H1 (cell line): ENCODE data around the gene GHRH. TPM values are rescaled to one million over a fixed set of nuclear protein-coding genes. Genes with fewer than 3 reads are reported as not detected.

Source experiments
- CTCF ChIA-PET: fragments of 300-600 bp; sonication (Branson Sonifier 250); formaldehyde crosslinking; loops from one replicate; lab custom pipeline; 2021; ENCODE audit not compliant: partially characterized antibody; lab: Charles Lee
- POLR2A ChIA-PET: fragments of 300-600 bp; sonication (Branson Sonifier 250); formaldehyde crosslinking; loops from one replicate; lab custom pipeline; 2021; ENCODE audit warnings: inconsistent platforms; ENCODE audit not compliant: partially characterized antibody; lab: Charles Lee
- DNase-seq, 2 experiments: peaks; one replicate each; pipeline versions ENCODE4 v3.0.0 to v3.0.0-alpha.2; 2010 to 2022; ENCODE audit warnings: low spot score in 2 of 2, low read depth in 1 of 2, mixed read lengths in 1 of 2
- FAIRE-seq: peaks from 2 replicates; lab custom pipeline; 2011; peaks lifted over from hg19 to GRCh38; lab: Jason Lieb, UNC
- H2AFZ ChIP-seq: 2 replicates; pipeline ENCODE4 v1.8.1; 2012; ENCODE audit warnings: low read length, inconsistent platforms
- H2AK5ac ChIP-seq: 2 replicates; pipeline ENCODE4 v1.6.1; 2013; ENCODE audit warnings: low read depth, low read length
- H2BK120ac ChIP-seq: replicated peaks from 2 replicates; pipeline ENCODE3; 2013; ENCODE audit warnings: low read depth, low read length, inconsistent platforms
- H2BK12ac ChIP-seq: 2 replicates; pipeline ENCODE4 v1.6.1; 2013; ENCODE audit warnings: low read depth, low read length
- H2BK15ac ChIP-seq: 2 replicates; pipeline ENCODE4 v1.6.1; 2013; ENCODE audit warnings: low read length
- H2BK20ac ChIP-seq: 2 replicates; pipeline ENCODE4 v1.6.1; 2013; ENCODE audit warnings: low read length
- H2BK5ac ChIP-seq: 2 replicates; pipeline ENCODE4 v1.6.1; 2013; ENCODE audit warnings: low read depth, low read length
- H3K14ac ChIP-seq: 2 replicates; pipeline ENCODE4 v1.6.1; 2013; ENCODE audit warnings: inconsistent platforms; ENCODE audit not compliant: insufficient read length
- H3K18ac ChIP-seq: 2 replicates; pipeline ENCODE4 v1.6.1; 2013; ENCODE audit warnings: low read length; ENCODE audit errors: extremely low read depth
- H3K23ac ChIP-seq: 2 replicates; pipeline ENCODE4 v1.6.1; 2013; ENCODE audit warnings: inconsistent platforms; ENCODE audit not compliant: insufficient read length
- H3K23me2 ChIP-seq: 2 replicates; pipeline ENCODE4 v1.6.1; 2013; ENCODE audit warnings: low read depth, low read length
- H3K27ac ChIP-seq: 2 replicates; pipeline ENCODE4 v1.6.1; 2011; ENCODE audit warnings: low read depth, low read length, inconsistent platforms
- H3K27me3 ChIP-seq, 4 experiments: replicated peaks in 1 of 4; 1 replicate in 1 of 4; 2 replicates in 3 of 4; pipeline versions ENCODE4 v1.6.1 to v1.8.1; 2011 to 2013; ENCODE audit warnings: low read length in 3 of 4, mild to moderate bottlenecking in 3 of 4, inconsistent platforms in 2 of 4, mixed read lengths in 2 of 4, moderate library complexity in 1 of 4; ENCODE audit not compliant: control insufficient read depth in 3 of 4, insufficient read depth in 3 of 4; ENCODE audit errors: extremely low read depth in 1 of 4
- H3K36me3 ChIP-seq, 4 experiments: 2 replicates each; pipeline versions ENCODE4 v1.6.1 to v1.8.1; 2011 to 2013; ENCODE audit warnings: mild to moderate bottlenecking in 4 of 4, low read length in 3 of 4, moderate library complexity in 2 of 4, control low read depth in 1 of 4, inconsistent platforms in 1 of 4; ENCODE audit not compliant: insufficient read depth in 4 of 4, control insufficient read depth in 2 of 4
- H3K4ac ChIP-seq: replicated peaks from 2 replicates; pipeline ENCODE3; 2013; ENCODE audit warnings: low read length, low read depth, mixed read lengths, inconsistent platforms; ENCODE audit not compliant: insufficient read length
- H3K4me1 ChIP-seq, 4 experiments: replicated peaks in 1 of 4; 1 replicate in 1 of 4; 2 replicates in 3 of 4; pipeline versions ENCODE4 v1.6.1 to v1.8.1; 2011 to 2013; ENCODE audit warnings: low read length in 3 of 4, inconsistent platforms in 2 of 4, mixed read lengths in 1 of 4; ENCODE audit not compliant: insufficient read depth in 4 of 4, control insufficient read depth in 3 of 4
- H3K4me2 ChIP-seq, 2 experiments: 2 replicates each; pipeline versions ENCODE4 v1.6.1 to v1.8.1; 2011 to 2013; ENCODE audit warnings: low read depth in 2 of 2, low read length in 2 of 2, control low read depth in 1 of 2, inconsistent platforms in 1 of 2, mild to moderate bottlenecking in 1 of 2; ENCODE audit not compliant: insufficient read depth in 1 of 2
- H3K4me3 ChIP-seq, 4 experiments: fragments of 200-600, 300-600 bp in 1 of 4; sonication (generic), shearing (Covaris generic), sonication (Bioruptor Twin) in 1 of 4; 2 replicates each; pipeline versions ENCODE4 v1.5.1 to v1.8.1; 2011 to 2016; ENCODE audit warnings: low read length in 4 of 4, low read depth in 3 of 4, control low read depth in 2 of 4, inconsistent platforms in 2 of 4, mild to moderate bottlenecking in 2 of 4, mixed read lengths in 1 of 4, moderate library complexity in 1 of 4; ENCODE audit not compliant: insufficient read depth in 2 of 4; ENCODE audit errors: extremely low read depth in 1 of 4
- H3K56ac ChIP-seq: replicated peaks from 2 replicates; pipeline ENCODE3; 2013; ENCODE audit warnings: low read depth, mild to moderate bottlenecking, mixed read lengths, low read length, inconsistent platforms; ENCODE audit not compliant: insufficient read length
- H3K79me1 ChIP-seq: 2 replicates; pipeline ENCODE4 v1.6.1; 2013; ENCODE audit warnings: low read depth, low read length, control low read depth
- H3K79me2 ChIP-seq, 2 experiments: 2 replicates each; pipeline versions ENCODE4 v1.6.1 to v1.8.1; 2012 to 2013; ENCODE audit warnings: low read length in 2 of 2, mild to moderate bottlenecking in 2 of 2, inconsistent platforms in 1 of 2; ENCODE audit not compliant: insufficient read depth in 2 of 2, control insufficient read depth in 1 of 2
- H3K9ac ChIP-seq, 4 experiments: replicated peaks in 1 of 4; 1 replicate in 1 of 4; 2 replicates in 3 of 4; pipeline versions ENCODE4 v1.6.1 to v1.8.1; 2011 to 2013; ENCODE audit warnings: low read depth in 3 of 4, low read length in 3 of 4, control low read depth in 2 of 4, mild to moderate bottlenecking in 2 of 4, moderate library complexity in 2 of 4, inconsistent platforms in 1 of 4; ENCODE audit errors: extremely low read depth in 1 of 4
- H3K9me3 ChIP-seq, 2 experiments: 2 replicates each; pipeline versions ENCODE4 v1.6.1 to v1.8.1; 2012 to 2013; ENCODE audit warnings: mild to moderate bottlenecking in 2 of 2, moderate library complexity in 2 of 2, control low read depth in 1 of 2, inconsistent platforms in 1 of 2, low read depth in 1 of 2, low read length in 1 of 2, mixed read lengths in 1 of 2; ENCODE audit not compliant: insufficient read depth in 2 of 2
- H4K20me1 ChIP-seq, 2 experiments: replicated peaks in 1 of 2; 2 replicates each; pipeline versions ENCODE3 to v1.8.1; 2011 to 2013; ENCODE audit warnings: inconsistent platforms in 2 of 2, low read length in 2 of 2, mild to moderate bottlenecking in 1 of 2; ENCODE audit not compliant: insufficient read depth in 2 of 2, control insufficient read depth in 1 of 2
- H4K5ac ChIP-seq: 2 replicates; pipeline ENCODE4 v1.6.1; 2013; ENCODE audit warnings: low read length, low read depth, mixed read lengths, inconsistent platforms; ENCODE audit not compliant: insufficient read length
- H4K8ac ChIP-seq: 2 replicates; pipeline ENCODE4 v1.8.0; 2013; ENCODE audit warnings: mild to moderate bottlenecking, moderate library complexity, low read length, inconsistent platforms; ENCODE audit not compliant: insufficient read depth; ENCODE audit errors: extremely low read depth
- H4K91ac ChIP-seq: replicated peaks from 2 replicates; pipeline ENCODE3; 2013; ENCODE audit warnings: low read length, mixed read lengths, inconsistent platforms; ENCODE audit not compliant: insufficient read length
- CBX5 ChIP-seq: fragments of 300-800, 300-1000 bp; sonication (generic); IDR thresholded peaks from 2 replicates; pipeline ENCODE4 v1.7.1; 2016; ENCODE audit warnings: antibody characterized with exemption, low read length, low read depth
- CHD1 ChIP-seq: IDR thresholded peaks from 2 replicates; pipeline ENCODE4 v1.6.1; 2012; ENCODE audit warnings: low read depth, low read length, improper control_type of control experiment
- CTBP2 ChIP-seq: IDR thresholded peaks from 2 replicates; pipeline ENCODE4 v1.7.0; 2011; ENCODE audit warnings: borderline replicate concordance, mild to moderate bottlenecking, moderate library complexity, mixed read lengths, low read length; ENCODE audit not compliant: insufficient read depth, insufficient read length
- TEAD4 ChIP-seq: IDR thresholded peaks from 2 replicates; pipeline ENCODE4 v1.6.1; 2012; ENCODE audit warnings: low read depth, low read length, inconsistent platforms, mixed read lengths
- ZNF274 ChIP-seq: IDR thresholded peaks from 2 replicates; pipeline ENCODE4 v1.7.0; 2012; ENCODE audit warnings: low read length, borderline replicate concordance; ENCODE audit errors: extremely low read depth
- WGBS, 2 experiments: shearing (Covaris generic) in 1 of 2; methylation state at CpG; one replicate each; pipeline versions ENCODE4 v1.1.6 to v1.1.7; 2013 to 2015; ENCODE audit warnings: low lambda C conversion rate in 2 of 2, mixed read lengths in 2 of 2, inconsistent platforms in 1 of 2, low coverage in 1 of 2, missing lambda C conversion rate in 1 of 2; ENCODE audit not compliant: insufficient replicate concordance in 2 of 2, insufficient coverage in 1 of 2, insufficient read length in 1 of 2; ENCODE audit errors: extremely low coverage in 1 of 2, missing lambda C conversion rate in 1 of 2; 5-methylcytosine and 5-hydroxymethylcytosine counted together
- polyA plus RNA-seq, 7 experiments: library from polyadenylated mRNA; depleted of rRNA in 3 of 7; stranded (reverse) in 5 of 7; unstranded in 2 of 7; fragments of >200 nt in 5 of 7; fragments of 200-250 nt in 2 of 7; gene quantifications; 1 replicate in 5 of 7; 2 replicates in 1 of 7; 4 replicates in 1 of 7; pipeline versions ENCODE4 v1.2.1 to v1.2.3, GENCODE V29; 2011 to 2013; ENCODE audit warnings: missing spikeins in 2 of 7, mixed read lengths in 2 of 7
- total RNA-seq: library from RNA; stranded (reverse); fragmentation: NEBNext Ultra II Directional; extraction: Animal tissue kit (Norgen Biotek cat#: 25700); gene quantifications from 2 replicates; pipeline ENCODE4 v1.2.1, GENCODE V29; 2021

GHRH gene
- total and polyA plus RNA-seq, 2 of the 8 experiments (the other 6 are each of a cell fraction or from before 2014, with no cell fraction given) = not detected

GRCh38 chr20:37279820-37280219, 18.2 kb upstream of the GHRH start:
- Histone ChIP-seq H3K27me3 (no peaks in the 10 kb centered on the region), H4K20me1 (no peaks in the 10 kb centered on the region), H3K4me2 (no peak overlapping the region), H2BK120ac (no peak overlapping the region), H3K23ac (no peak overlapping the region), H2AFZ (peak overlapping the region; percentile 57; the same call in 1 of the 2 replicates), H3K4ac (no peak overlapping the region), H3K9me3 (no peaks in the 10 kb centered on the region), H3K27ac (no peak overlapping the region), H3K4me3 (no peak overlapping the region), H4K91ac (no peak overlapping the region), H3K56ac (no peak overlapping the region)
- CTCF ChIA-PET = interaction anchor here (0.5 to 8.2 kb wide), 15 partner anchors 10 to 270 kb away, joined by 3 to 91 read pairs (median 4); partner anchors contain the start of gene MANBAL
- TF ChIP-seq CBX5 = no peak
- no peak for TF ChIP-seq TEAD4
- no peak for TF ChIP-seq CHD1
- TF ChIP-seq ZNF274 = no peak
- TF ChIP-seq CTBP2 = no peak
- TF ChIP-seq, all 59 proteins: peak for 0
- no peak overlapping the region for H3K9ac ChIP-seq
- no peaks in the 10 kb centered on the region for H3K79me2 ChIP-seq
- H4K8ac ChIP-seq = no peak overlapping the region
- H2AK5ac ChIP-seq = no peak overlapping the region
- no peak overlapping the region for H3K14ac ChIP-seq
- no peaks in the 10 kb centered on the region for H3K79me1 ChIP-seq
- H4K5ac ChIP-seq = no peak overlapping the region
- 0 out of 2 replicates have a peak overlapping the region, but pooled peaks have one; percentile 40 for H2BK12ac ChIP-seq
- H3K23me2 ChIP-seq = no peaks in the 10 kb centered on the region
- 0 out of 2 replicates have a peak overlapping the region, but pooled peaks have one; percentile 42 for H3K18ac ChIP-seq
- no peak overlapping the region for H2BK15ac ChIP-seq
- H2BK20ac ChIP-seq = 0 out of 2 replicates have a peak overlapping the region, but pooled peaks have one; percentile 25
- FAIRE-seq (no peak), DNase-seq (no peak)
- POLR2A ChIA-PET = interaction anchor here (0.9 to 2.0 kb wide), 5 partner anchors 9 to 117 kb away, joined by 3 to 11 read pairs (median 3); partner anchors contain the start of gene MANBAL
- H3K4me1 ChIP-seq = peaks cover 0 to 16% (median 0%) of the 10 kb centered on the region in 4 experiments; a peak in 2 of 7 replicates
- no peaks in the 10 kb centered on the region for H3K36me3 ChIP-seq
- no peak overlapping the region for H2BK5ac ChIP-seq
- 81% methylated on average over 8 of the region's 8 CpGs; no CpG with 5 or more reads in 1 of the 2 experiments for WGBS, 2 experiments
